ENCODE measurements around the gene PIK3C2A.
A peak's percentile ranks its signal among the peaks of the same experiment; 100 is the strongest.
"Not testable (repeated sequence)": the region's sequence is repeated elsewhere in the genome, so short reads cannot be mapped to it uniquely, and the experiment has no call there.

PIK3C2A gene, protein sequence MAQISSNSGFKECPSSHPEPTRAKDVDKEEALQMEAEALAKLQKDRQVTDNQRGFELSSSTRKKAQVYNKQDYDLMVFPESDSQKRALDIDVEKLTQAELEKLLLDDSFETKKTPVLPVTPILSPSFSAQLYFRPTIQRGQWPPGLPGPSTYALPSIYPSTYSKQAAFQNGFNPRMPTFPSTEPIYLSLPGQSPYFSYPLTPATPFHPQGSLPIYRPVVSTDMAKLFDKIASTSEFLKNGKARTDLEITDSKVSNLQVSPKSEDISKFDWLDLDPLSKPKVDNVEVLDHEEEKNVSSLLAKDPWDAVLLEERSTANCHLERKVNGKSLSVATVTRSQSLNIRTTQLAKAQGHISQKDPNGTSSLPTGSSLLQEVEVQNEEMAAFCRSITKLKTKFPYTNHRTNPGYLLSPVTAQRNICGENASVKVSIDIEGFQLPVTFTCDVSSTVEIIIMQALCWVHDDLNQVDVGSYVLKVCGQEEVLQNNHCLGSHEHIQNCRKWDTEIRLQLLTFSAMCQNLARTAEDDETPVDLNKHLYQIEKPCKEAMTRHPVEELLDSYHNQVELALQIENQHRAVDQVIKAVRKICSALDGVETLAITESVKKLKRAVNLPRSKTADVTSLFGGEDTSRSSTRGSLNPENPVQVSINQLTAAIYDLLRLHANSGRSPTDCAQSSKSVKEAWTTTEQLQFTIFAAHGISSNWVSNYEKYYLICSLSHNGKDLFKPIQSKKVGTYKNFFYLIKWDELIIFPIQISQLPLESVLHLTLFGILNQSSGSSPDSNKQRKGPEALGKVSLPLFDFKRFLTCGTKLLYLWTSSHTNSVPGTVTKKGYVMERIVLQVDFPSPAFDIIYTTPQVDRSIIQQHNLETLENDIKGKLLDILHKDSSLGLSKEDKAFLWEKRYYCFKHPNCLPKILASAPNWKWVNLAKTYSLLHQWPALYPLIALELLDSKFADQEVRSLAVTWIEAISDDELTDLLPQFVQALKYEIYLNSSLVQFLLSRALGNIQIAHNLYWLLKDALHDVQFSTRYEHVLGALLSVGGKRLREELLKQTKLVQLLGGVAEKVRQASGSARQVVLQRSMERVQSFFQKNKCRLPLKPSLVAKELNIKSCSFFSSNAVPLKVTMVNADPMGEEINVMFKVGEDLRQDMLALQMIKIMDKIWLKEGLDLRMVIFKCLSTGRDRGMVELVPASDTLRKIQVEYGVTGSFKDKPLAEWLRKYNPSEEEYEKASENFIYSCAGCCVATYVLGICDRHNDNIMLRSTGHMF (N-terminal part only)

DNA sequence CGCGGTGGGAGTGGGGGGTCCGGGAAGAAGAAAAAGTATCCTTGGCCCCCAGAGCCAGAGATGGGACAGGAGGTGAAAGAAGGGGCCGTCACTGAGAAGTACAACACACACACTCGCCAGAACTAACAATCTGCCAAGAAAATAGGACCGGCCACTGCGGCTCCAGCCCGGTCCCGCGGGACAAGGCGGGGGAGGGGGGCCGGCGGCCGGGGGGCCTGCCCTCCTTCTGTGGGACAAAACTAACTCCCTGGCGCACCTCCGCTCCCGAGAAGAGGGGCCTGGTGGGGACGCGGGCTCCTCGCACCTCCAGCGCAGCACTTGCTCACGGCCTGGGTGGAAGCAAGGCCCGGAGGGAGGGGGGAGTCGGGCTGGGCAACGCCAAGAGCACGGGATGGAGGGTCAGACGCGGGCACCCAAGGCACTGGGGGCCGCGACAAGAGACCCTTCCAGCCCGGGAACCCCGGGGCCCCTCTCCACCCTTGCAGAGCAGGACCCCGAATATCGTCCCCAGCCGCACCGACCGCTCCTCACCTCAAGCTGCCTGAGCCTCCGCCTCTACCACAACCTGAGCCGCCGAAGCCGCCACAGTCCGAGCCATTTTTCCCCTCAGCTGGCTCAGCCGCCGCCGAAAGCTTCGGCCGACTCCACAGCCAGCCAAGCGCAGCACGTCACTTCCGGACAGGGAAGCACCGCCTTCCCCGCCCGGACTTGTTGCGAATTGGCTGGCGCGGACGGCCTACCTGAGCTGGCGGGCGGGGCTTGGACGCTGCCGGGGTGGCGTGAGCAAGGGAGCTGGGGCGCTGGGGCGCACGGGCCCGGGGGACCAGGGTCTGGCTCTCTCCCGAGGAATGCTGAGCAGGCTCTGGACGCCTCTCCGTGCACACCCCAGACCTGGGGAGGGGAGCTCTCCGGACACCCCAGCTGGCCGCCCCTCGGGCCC lies at the start of gene PIK3C2A:
Gene PIK3C2A, minus strand, starts transcription at position 670 of the 940 bp plus-strand sequence. CDS start 38,245 bp downstream, outside the sequence.
- DNase-seq (ENCODE audit: low read depth in 3 of 3): peak; percentile 87 to 96 (median 93)

DNA sequence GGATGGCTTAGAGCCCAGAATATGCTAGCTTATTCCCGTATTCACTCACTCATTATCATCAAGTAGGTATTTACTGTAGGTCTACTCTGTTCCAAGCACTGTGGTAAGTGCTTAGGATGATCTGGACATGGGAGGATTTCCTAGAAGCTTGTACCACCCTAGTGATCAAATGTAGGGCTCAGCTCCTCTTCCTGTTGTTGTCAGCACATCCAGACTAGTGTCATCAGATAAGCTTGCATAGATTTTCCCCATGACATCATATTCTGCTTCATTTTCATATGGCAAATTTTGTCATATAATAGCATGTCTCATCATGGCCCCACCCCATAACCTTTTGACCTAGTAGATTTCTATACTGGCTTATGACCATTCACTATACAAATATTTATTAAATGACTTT lies 49.4 kb upstream of the PIK3C2A start:
- no peak for DNase-seq (ENCODE audit: low read depth in 3 of 3)

DNA sequence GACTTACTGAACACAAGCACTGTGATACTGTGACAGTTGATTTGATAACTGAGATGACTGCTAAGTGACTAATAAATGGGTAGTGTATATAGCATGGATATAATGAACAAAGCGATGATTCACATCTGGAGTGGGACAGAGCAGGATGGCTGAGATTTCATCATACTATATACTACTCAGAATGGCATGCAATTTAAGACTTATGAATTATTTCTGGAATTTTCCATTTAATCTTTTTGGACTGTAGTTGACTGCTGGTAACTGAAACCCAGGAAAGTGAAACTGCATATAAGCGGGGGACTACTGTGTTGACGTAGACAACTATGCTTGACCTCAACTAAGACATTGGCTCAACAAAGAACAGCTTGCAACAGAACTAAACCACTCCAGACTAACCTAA lies 48.7 kb upstream of the PIK3C2A start:
- no peak for DNase-seq (ENCODE audit: low read depth in 3 of 3)

DNA sequence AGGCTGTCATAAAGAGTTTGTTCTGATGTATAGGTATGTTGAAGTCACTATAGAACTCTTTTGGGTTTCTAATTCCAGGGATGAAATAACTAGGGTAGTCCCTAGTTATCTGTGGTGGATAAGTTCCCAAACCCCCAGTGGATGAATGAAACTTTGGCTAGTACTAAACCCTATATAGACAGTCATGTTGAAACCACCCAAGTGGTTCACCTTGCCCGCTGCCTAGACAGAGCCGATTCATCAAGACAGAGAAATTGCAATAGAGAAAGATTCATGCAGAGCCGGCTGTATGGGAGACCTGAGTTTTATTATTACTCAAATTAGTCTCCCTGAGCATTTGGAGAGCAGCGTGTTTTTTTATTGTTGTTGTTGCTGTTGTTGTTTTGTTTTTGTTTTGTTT lies 44.9 kb upstream of the PIK3C2A start:
- DNase-seq (ENCODE audit: low read depth in 3 of 3): no peak

DNA sequence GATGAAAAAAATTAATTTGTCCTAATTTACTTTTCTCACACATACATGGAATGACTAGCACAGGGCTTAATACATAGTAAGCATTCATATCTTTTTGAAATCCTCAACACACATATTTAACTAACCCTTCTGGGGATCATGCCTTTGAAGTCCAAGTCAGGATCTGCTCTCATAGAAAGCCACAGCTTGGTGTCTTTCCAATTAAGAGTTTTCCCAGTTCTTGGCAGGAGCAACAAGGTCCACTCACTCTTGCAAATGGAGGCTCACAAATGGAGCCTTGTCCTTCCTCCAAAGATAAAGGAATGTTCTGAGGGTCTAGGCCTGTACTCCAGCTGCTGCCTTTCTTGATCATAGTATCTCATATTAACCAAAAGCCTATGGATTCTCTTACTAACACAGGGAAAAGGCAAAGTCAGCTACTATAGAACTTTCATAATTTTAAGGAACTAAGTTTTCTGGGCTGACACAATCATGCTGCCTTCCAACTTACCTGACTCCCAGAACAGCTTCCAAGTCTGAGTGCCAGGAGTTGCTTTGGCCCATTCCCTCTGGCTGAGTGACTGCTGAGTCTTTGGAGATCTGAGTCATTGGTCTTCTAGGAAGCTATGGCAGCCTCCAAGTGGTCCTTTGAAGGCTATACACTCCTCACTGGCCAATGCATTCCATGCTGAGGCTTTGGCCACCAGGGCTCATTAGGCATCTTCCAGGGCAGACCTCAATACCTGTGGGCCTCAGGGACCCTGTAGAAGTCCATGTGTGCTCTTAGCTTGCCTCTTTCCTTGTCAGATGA lies 43.0 kb upstream of the PIK3C2A start:
- no peak for DNase-seq (ENCODE audit: low read depth in 3 of 3)

DNA sequence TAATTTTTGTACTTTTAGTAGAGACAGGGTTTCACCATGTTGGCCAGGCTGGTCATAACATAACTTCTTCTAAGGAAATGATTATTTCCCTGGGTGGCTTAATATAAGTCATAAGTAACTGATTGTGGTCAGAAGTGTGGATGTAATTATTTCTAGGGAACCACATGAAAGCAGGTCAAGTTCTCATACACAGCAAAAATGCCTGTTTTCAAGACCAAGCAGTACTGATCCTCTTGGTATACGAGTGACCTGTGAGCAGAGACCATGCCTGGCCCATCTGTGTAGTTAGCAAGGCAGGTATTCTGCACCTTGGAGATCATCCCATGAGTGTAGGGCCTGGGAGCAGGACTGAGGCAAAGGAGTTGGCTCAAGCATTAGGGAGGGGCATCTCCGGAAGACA lies 36.3 kb upstream of the PIK3C2A start:
- no peak for DNase-seq (ENCODE audit: low read depth in 3 of 3)

DNA sequence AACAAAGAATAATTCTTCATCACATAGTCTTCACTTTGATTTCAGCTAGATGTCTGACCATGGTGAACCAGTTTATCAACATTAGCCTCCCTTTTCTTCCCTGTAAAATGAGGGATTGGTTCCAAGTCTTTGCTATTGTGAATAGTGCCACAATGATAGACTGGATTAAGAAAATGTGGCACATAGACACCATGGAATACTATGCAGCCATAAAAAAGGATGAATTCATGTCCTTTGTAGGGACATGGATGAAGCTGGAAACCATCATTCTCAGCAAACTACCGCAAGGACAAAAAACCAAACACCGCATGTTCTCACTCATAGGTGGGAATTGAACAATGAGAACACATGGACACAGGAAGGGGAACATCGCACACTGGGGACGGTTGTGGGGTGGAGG lies 35.2 kb upstream of the PIK3C2A start:
- DNase-seq (ENCODE audit: low read depth in 3 of 3): not testable (repeated sequence)

DNA sequence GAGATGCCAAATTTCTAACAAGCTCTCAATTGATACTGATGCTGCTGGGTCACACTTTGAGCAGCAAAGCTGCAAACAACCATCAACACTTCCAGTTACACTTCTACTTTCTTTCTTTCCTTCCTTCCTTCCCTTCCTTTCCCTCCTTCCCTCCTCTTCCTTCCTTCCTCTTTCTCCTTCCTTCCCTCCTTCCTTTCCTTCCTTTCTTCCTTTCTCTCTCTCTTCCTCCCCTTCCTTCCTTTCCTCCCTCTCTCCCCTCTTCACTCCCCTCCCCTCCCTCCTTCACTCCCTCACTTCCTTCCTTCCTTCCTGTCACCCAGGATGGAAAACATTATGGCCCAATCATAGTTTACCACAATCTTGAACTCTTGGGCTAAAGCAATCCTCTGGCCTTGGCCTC lies 33.0 kb upstream of the PIK3C2A start:
- DNase-seq (ENCODE audit: low read depth in 3 of 3): no peak

DNA sequence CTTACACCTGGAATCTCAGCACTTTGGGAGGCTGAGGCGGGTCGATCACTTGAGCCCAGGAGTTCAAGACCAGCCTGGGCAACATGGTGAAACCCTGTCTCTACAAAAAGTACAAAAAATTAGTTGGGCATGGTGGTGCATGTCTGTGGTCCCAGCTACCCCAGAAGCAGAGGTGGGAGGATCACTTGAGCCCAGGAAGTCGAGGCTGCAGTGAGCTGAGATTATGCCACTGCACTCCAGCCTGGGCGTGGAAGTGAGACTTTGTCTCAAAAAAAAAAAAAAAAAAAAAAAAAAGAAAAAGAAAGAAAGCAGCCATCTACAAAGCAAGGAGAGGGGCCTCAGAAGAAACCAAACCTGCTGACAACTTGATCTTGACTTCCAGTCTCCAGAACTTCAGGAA lies 32.1 kb upstream of the PIK3C2A start:
- not testable (repeated sequence) for DNase-seq (ENCODE audit: low read depth in 3 of 3)

DNA sequence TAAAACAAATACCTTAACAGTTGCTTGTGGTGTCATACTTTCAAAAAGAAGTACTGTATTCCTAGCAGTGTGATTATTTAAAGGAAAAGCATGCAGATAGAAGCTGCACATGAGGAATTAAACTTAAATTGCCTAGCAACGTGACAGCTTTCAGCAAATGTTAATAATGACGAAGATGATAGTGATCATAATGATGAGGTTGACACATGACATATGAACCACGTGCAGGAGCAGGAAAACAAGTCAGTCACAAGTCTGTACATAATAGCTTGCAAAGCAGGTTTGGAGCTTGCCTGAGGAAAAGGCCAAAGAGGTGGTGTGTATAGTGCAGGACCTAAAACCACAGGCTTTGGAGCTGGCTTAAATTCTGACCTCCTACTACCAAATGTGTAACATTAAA lies 30.6 kb upstream of the PIK3C2A start:
- no peak for DNase-seq (ENCODE audit: low read depth in 3 of 3)

DNA sequence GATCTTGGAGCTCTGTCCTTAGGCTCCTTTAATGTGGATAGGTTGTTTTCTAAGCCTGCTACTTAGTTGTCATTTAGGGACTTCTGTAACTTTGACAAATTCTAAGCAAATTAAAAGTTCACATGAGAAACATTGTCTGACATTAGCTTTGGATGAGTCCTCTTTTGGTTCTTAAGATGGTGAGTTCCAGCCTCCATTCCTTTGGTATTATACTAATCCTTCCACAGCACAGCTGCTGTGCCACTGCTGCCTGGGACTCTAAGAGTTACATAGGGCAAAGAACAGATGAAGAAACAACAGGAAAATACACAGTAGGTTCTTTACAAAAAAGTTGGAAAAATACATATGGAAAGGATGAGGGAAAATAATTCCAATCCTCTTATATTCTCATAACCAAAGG lies 25.3 kb upstream of the PIK3C2A start:
- no peak for DNase-seq (ENCODE audit: low read depth in 3 of 3)

DNA sequence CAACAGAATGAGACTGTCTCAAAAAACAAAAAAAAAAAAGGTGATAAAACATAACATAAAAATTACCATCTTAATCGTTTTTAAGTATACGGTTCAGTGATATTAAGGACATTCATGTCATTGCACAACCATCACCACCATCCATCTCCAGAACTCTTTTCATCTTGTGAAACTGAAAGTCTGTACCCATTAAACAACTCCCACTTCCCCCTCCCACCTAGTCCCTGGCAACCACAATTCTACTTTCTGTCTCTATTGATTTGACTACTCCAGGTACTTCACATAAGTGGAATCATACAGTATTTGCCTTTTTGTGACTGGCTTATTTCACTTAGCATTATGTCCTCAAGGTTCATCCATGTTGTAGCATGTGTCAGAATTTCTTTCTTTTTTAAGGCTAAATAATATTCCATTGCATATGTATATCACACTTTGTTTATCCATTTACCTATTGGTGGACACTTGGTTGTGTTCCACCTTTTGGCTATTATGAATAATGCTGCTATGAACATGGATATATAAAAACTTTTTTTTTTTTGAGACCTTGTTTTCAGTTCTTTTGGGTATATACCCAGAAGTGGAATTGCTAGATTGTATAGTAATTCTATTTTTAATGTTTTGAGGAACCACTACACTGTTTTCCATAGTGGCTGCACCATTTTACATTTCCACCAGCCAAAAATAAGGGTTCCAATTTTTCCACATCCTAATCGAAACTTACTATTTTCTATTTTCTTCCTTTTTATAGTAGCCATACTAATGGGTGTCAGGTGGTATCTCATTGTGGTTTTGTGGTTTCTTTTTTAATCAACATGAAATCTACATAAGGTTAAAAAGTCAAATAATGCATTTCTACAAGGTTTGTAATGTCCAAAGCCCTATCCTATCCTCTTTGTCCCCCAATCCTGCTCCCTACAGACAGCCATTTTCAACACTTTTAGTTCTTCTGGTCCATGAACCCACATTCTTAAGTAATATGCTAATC lies 23.4 kb upstream of the PIK3C2A start:
- DNase-seq (ENCODE audit: low read depth in 3 of 3): peak in 2 of 3 experiments; percentile 21 to 23

DNA sequence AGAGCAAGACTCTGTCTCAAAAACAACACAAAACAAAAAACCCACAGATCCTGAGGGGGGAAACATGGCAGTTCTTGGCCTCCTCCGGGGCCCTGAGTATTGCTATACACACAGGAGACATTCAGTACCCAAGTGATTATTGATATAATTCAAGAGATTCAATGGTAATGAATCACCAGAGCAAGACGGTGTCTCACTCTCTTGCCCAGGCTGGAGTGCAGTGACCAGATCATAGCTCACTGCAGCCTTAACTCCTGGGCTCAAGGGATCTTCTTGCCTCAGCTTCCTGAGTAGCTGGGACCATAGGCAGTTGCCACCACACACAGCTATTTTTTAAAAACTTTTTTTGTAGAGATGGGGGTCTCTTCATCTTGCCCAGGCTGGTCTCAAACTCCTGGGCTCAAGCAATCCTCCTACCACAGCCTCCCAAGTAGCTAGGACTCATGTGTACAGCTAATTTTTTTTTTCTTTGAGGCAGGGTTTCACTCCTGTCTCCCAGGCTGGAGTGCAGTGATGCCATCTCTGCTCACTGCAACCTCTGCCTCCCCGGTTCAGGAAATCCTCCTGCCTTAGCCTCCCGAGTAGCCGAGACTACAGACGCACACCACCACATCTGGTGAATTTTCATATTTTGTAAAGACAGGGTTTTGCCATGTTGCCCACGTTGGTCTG lies 21.8 kb upstream of the PIK3C2A start:
- no peak for DNase-seq (ENCODE audit: low read depth in 3 of 3)

DNA sequence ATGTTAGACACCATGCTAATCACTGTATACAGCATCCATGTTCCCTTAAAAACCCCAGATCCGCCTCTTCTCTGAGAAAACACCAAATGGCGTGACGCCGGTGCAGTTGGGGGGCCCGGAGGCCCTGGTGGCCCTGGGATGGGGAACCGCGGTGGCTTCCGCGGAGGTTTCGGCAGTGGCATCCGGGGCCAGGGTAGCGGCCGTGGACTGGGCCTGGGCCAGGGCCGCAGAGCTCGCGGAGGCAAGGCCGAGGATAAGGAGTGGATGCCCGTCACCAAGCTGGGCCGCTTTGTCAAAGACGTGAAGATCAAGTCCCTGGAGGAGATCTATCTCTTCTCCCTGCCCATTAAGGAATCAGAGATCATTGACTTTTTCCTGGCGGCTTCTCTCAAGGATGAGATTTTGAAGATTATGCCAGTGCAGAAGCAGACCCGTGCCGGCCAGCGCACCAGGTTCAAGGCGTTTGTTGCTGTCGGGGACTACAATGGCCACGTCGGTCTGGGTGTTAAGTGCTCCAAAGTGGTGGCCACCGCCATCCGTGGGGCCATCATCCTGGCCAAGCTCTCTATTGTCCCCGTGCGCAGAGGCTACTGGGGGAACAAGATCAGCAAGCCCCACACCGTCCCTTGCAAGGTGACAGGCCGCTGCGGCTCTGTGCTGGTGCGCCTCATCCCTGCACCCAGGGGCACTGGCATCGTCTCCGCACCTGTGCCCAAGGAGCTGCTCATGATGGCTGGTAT lies 20.6 kb upstream of the PIK3C2A start:
- DNase-seq (ENCODE audit: low read depth in 3 of 3): not testable (repeated sequence)

DNA sequence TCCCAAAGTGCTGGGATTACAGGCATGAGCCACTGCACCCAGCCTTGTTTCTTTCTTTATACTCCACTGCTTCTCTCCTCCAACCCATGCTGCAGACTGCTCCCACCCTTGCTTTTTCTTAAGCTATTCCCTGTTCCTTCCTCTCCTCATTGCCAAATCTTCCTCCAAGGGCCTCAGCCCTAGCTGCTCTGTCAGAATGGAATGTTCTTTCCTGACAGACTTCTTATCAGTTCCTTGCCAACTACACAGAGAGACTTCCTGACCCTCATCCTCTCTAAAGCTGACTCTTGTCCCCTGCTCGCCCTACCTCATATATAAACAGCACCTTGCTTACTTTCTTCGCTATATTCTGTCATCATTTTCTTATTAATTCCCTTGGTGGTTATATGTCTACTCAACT lies 16.9 kb upstream of the PIK3C2A start:
- DNase-seq (ENCODE audit: low read depth in 3 of 3): no peak

DNA sequence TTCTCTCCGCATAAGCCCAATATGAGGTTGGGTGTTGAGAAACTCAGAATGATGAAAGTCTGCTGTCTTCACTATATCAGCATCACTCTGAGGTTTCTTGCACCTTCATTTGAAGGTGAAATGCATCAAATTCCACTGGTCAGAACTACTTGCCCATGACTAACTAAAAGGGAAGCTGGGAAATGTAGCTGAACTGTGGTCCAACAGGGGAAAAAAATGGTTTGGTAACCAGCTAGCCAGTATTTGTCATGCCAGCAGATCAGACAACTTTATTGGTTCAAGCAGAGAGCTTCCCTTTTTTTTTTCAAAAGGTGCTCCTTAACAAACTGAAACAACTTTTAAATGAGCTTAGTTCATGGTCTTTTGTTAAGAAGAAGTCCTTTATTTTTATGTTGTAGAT lies 14.2 kb upstream of the PIK3C2A start:
- DNase-seq (ENCODE audit: low read depth in 3 of 3): no peak

DNA sequence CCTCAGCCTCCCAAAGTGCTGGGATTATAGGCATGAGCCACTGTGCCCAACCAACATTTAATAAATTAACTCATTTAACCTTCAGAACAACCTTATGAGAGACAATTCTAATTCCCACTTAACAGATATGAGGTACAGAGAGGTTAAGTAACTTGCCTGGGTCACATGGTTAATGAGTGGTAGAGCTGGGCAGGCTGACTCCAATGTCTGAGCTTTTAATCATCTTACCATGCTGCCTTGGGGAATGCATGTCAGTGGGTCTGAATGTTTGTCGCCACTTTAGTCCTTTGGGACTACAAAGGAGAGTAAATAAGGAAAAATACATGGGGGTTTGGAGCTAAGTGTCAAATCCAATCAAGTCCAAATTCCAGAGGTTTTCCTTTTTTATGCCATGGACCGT lies 11.2 kb upstream of the PIK3C2A start:
- DNase-seq (ENCODE audit: low read depth in 3 of 3): no peak

DNA sequence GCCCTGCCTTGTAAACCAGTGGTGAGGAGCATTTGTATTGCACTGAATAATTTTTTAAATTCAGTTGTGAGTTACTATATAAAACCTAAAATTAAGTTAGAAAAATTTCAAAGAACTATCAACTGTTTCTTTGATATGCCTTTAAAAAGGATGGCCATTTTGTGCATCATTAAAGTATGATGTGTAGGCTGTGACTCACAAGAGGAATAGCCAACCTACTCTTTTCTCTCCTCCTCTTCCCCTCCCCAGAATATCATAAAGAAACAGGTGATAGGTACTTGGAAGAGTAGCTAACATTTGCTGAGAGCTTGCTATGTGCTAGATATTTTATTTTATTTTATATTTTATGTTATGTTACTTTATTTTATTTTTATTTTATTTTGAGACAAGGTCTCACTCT lies 10.6 kb upstream of the PIK3C2A start:
- DNase-seq (ENCODE audit: low read depth in 3 of 3): no peak
